ENCODE results near the gene ZNF136. TPM values are rescaled to one million over a fixed set of nuclear protein-coding genes. Genes with fewer than 3 reads are reported as not detected.

The ZNF136 gene
- total RNA-seq, result 11.3 and 12.2 TPM in 2 replicates

DNA sequence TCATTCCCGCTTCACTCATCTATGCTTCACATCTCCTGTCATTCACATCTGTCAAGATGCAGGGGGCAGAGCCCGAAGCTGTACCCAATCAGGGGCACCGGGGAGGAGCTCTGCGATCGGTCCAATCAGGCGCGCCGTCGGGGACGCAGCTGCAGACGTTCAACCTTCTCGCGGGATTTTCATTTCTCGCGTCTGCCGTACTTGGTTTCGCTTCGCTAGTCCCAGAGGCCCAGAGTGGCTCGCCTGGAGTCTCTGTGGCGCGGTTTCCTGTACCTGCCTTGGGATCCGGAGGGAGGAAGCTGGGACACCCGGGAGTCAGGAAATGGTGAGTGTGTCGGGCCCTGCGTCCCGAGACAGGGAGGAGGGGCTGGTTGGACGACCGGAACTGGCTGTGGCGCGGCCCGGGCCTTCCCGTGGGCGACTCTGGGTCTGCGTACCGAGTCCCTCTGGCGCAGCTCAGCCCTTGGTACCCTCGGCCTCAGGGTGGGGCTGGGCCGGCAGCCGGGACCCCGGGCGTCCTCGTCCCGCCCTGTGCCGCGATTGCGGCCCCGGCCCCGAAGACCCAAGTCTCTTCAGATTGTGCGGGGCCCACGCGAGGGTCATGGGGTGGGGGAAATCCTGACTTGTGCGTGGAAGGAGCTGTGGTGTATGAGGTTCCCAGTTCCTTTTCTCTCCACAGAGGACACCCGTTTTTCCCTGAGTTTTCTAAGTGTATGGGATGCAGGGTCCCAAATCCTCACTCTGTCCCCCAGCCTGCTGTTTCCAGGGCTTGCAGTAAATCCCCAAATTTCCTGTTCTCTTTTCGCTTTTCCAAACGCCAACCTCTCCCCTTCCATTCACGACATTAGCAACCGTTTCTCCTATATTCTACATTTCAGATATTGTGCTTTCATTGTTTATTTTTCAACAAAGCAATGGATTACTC is at the start of gene ZNF136:
TSS of gene ZNF136 (plus strand) at position 215 of the 925 bp plus-strand sequence. CDS start at position 323, 108 bp downstream.

DNA sequence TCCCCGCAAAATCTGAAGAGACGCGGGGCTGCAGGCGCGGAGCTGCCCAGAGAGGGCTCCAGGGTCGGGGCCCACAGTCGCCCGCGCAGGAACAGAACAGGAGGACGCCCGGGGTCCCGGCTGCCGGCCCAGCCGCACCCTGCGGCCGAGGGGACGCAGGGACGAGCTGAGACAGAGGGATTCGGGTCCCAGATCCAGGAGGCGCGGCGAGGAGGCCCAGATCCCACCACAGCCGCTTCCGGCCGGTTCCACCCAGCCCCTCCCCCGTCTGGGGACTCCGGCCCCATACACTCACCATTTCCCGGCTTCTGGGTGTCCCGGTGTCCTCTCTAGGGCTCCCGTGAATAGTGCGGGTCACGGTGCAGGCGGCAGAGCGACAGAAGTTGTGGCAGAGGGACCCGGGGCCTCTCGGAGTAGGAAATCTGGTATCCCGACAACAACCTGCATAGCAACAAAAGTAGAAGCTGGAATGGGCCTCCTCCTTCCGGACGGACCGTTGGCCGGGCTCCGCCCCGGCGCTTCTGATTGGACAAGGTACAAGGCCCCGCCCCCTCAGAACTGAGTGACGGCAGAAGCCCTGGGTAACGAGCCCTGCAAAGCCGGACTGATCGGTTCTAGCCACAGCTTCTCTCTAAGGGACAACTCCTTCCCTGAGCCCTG is 22.9 kb upstream of the ZNF136 start, which contains the start of gene ZNF20:
TSS of gene ZNF20 (minus strand) at position 466 of the 660 bp plus-strand sequence. CDS start at position 298, 168 bp downstream.

DNA sequence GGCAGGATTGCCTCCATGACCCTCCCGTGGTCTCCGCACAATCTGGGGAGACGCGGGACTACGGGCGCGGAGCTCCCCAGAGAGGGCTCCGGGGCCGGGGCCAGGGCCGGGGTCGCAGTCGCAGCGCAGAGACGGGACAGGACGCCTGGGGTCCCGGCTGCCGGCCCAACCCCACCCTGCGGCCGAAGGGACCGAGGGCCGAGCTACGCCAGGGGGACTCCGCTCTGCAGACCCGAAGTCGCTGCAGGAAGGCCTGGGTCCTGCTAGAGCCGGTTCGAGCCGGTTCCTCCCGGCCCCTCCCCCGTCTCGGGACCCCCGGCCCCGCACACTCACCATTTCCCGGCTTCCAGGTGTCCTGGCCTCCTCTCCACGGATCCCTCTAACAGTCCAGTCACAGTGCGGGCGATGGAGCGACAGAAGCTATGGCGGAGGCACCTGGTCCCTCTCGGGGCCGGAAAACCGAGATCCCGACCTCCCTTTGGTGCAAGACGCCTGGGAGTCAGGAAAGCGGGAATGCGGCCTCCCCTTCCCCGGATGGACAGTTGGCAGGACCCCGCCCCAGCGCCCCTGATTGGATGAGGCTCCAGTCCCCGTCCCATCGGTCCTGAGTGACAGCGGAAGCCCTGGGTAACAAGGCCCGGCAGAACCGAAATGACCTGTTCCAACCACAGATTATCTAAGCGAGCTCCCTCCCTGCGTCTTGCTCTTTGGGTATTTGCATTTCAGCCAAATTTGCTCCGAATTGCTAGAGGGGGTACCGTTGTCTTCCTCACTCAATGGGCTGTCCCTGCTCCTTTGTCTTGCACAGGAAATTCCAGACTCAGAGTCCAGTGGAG is 6.5 kb upstream of the ZNF136 start, which contains the start of gene ZNF625:
TSS of gene ZNF625 (minus strand) at position 512 of the 836 bp plus-strand sequence. CDS start at position 336, 176 bp downstream.

Other genes with a start within 250 kb of the ZNF136 start
- 7.5 and 7.9 TPM in 2 replicates for gene ZNF700, start 238.0 kb upstream of the ZNF136 start, total RNA-seq
- 0.81 and 0.85 TPM in 2 replicates for gene ZNF763, start 198.1 kb upstream of the ZNF136 start, total RNA-seq
- gene ZNF433, start 127.4 kb upstream of the ZNF136 start, total RNA-seq, result 3.8 and 4.2 TPM in 2 replicates
- 0.32 TPM in 1 of 2 replicates, not detected in the other for gene ZNF878, start 110.1 kb upstream of the ZNF136 start, total RNA-seq
- 7.3 and 7.4 TPM in 2 replicates for gene ZNF844, start 98.4 kb upstream of the ZNF136 start, total RNA-seq
- 4.5 and 6.7 TPM in 2 replicates for gene ZNF20, start 22.7 kb upstream of the ZNF136 start, total RNA-seq
- gene ZNF625, start 6.4 kb upstream of the ZNF136 start, total RNA-seq, result 9.2 and 9.4 TPM in 2 replicates
- 6.6 and 7.0 TPM in 2 replicates for gene ZNF44, start 131.8 kb downstream of the ZNF136 start, total RNA-seq
- 1.9 and 2.1 TPM in 2 replicates for gene ZNF563, start 170.5 kb downstream of the ZNF136 start, total RNA-seq
- 1.5 and 2.4 TPM in 2 replicates for gene ZNF442, start 202.6 kb downstream of the ZNF136 start, total RNA-seq
- 3.4 and 3.6 TPM in 2 replicates for gene ZNF799, start 238.2 kb downstream of the ZNF136 start, total RNA-seq

Data from hair follicle dermal papilla cell (primary cell).